ENCODE measurements around the gene TRAPPC3.

TRAPPC3 gene

GRCh38 chr1:36166136-36166535 lies 16.9 kb upstream of the TRAPPC3 start:
- in situ Hi-C loops (cut with MboI; ENCODE audit: low pct_unique_long_range_greater_than_20kb, low sequenced_read_pairs, unreplicated experiment), result no loop called here
- DNase-seq (ENCODE audit: low spot score), result no peak
- no peak for TF ChIP-seq CTCF (IDR thresholded peaks at IDR 0.05; ENCODE audit: extremely low read depth, insufficient read depth, missing control alignments)

GRCh38 chr1:36165145-36165544 lies 15.9 kb upstream of the TRAPPC3 start:
- no peak for TF ChIP-seq CTCF (IDR thresholded peaks at IDR 0.05; ENCODE audit: extremely low read depth, insufficient read depth, missing control alignments)
- in situ Hi-C loops (cut with MboI; ENCODE audit: low pct_unique_long_range_greater_than_20kb, low sequenced_read_pairs, unreplicated experiment), result no loop called here
- DNase-seq (ENCODE audit: low spot score), result no peak

GRCh38 chr1:36164361-36164760 lies 15.1 kb upstream of the TRAPPC3 start:
- in situ Hi-C loops (cut with MboI; ENCODE audit: low pct_unique_long_range_greater_than_20kb, low sequenced_read_pairs, unreplicated experiment), result no loop called here

GRCh38 chr1:36163426-36163825 lies 14.1 kb upstream of the TRAPPC3 start:
- no peak for DNase-seq (ENCODE audit: low spot score)
- in situ Hi-C loops (cut with MboI; ENCODE audit: low pct_unique_long_range_greater_than_20kb, low sequenced_read_pairs, unreplicated experiment), result no loop called here
- TF ChIP-seq CTCF (IDR thresholded peaks at IDR 0.05; ENCODE audit: extremely low read depth, insufficient read depth, missing control alignments), result no peak

More at GRCh38 chr1:36164361-36164760, 15.1 kb upstream of the TRAPPC3 start:
- no peak for DNase-seq (ENCODE audit: low spot score)
- TF ChIP-seq CTCF (IDR thresholded peaks at IDR 0.05; ENCODE audit: extremely low read depth, insufficient read depth, missing control alignments), result no peak

GRCh38 chr1:36162680-36163239 lies 13.5 kb upstream of the TRAPPC3 start:
- no peak for TF ChIP-seq CTCF (IDR thresholded peaks at IDR 0.05; ENCODE audit: extremely low read depth, insufficient read depth, missing control alignments)
- no peak for DNase-seq (ENCODE audit: low spot score)
- in situ Hi-C loops (cut with MboI; ENCODE audit: low pct_unique_long_range_greater_than_20kb, low sequenced_read_pairs, unreplicated experiment), result no loop called here

GRCh38 chr1:36161641-36162531 lies 12.6 kb upstream of the TRAPPC3 start:
- in situ Hi-C loops (cut with MboI; ENCODE audit: low pct_unique_long_range_greater_than_20kb, low sequenced_read_pairs, unreplicated experiment), result no loop called here
- TF ChIP-seq CTCF (IDR thresholded peaks at IDR 0.05; ENCODE audit: extremely low read depth, insufficient read depth, missing control alignments), result no peak
- DNase-seq (ENCODE audit: low spot score), result peak; percentile 75
